Astrocyte of the spinal cord (primary cell): ENCODE results near the gene CDHR2.
A peak's percentile ranks its signal among the peaks of the same experiment; 100 is the strongest.
"Not testable (repeated sequence)": the region's sequence is repeated elsewhere in the genome, so short reads cannot be mapped to it uniquely, and the experiment has no call there.

Source experiments
- DNase-seq: peaks from one replicate; pipeline ENCODE4 v3.0.0; 2011; ENCODE audit warnings: low read depth, low spot score
- H3K4me3 ChIP-seq: 2 replicates; pipeline ENCODE4 v1.5.1; 2011; ENCODE audit warnings: low read depth, mild to moderate bottlenecking, low read length, moderate library complexity
- CTCF ChIP-seq: IDR thresholded peaks from 2 replicates; pipeline ENCODE4 v1.5.1; 2012; ENCODE audit warnings: low read depth, mild to moderate bottlenecking, low read length, inconsistent platforms
- in situ Hi-C: cut with HindIII; loops from 2 replicates; pipeline ENCODE4 v1.10.0; 2017; ENCODE audit warnings: low sequenced_read_pairs

CDHR2 gene

GRCh38 chr5:176593273-176593869 is 44.2 kb downstream of the CDHR2 start:
- H3K4me3 ChIP-seq = no peak overlapping the region
- TF ChIP-seq CTCF = no peak
- in situ Hi-C loops = no loop called here
- DNase-seq = no peak

GRCh38 chr5:176594554-176594953 is 45.4 kb downstream of the CDHR2 start:
- no peak for TF ChIP-seq CTCF
- no peak overlapping the region for H3K4me3 ChIP-seq
- no peak for DNase-seq
- in situ Hi-C loops = no loop called here

GRCh38 chr5:176595386-176595943 is 46.3 kb downstream of the CDHR2 start:
- no peak for DNase-seq
- H3K4me3 ChIP-seq = no peak overlapping the region
- in situ Hi-C loops = no loop called here
- no peak for TF ChIP-seq CTCF

GRCh38 chr5:176596069-176596644 is 47.0 kb downstream of the CDHR2 start:
- no peak for TF ChIP-seq CTCF
- in situ Hi-C loops = no loop called here
- no peak for DNase-seq
- H3K4me3 ChIP-seq = no peak overlapping the region

- in situ Hi-C loops = no loop called here
- H3K4me3 ChIP-seq = no peak overlapping the region
- TF ChIP-seq CTCF = peak; percentile 4
- DNase-seq = no peak
These were observed 47.7 kb downstream of the CDHR2 start for GRCh38 chr5:176596689-176597416.

- in situ Hi-C loops = no loop called here
- TF ChIP-seq CTCF = no peak
- H3K4me3 ChIP-seq = no peak overlapping the region
- DNase-seq = no peak
These were observed 48.6 kb downstream of the CDHR2 start for GRCh38 chr5:176597417-176598389.

GRCh38 chr5:176599749-176600430 is 50.7 kb downstream of the CDHR2 start:
- DNase-seq, in situ Hi-C loops, H3K4me3 ChIP-seq: not testable (repeated sequence)
